H1 (cell line): ENCODE measurements around the gene MRPL50. TPM values are rescaled to one million over a fixed set of nuclear protein-coding genes. Genes with fewer than 3 reads are reported as not detected.

Experiments
- CTCF ChIA-PET: fragments of 300-600 bp; sonication (Branson Sonifier 250); formaldehyde crosslinking; loops from one replicate; lab custom pipeline; 2021; ENCODE audit not compliant: partially characterized antibody; lab: Charles Lee
- POLR2A ChIA-PET: fragments of 300-600 bp; sonication (Branson Sonifier 250); formaldehyde crosslinking; loops from one replicate; lab custom pipeline; 2021; ENCODE audit warnings: inconsistent platforms; ENCODE audit not compliant: partially characterized antibody; lab: Charles Lee
- DNase-seq, 2 experiments: peaks; one replicate each; pipeline versions ENCODE4 v3.0.0 to v3.0.0-alpha.2; 2010 to 2022; ENCODE audit warnings: low spot score in 2 of 2, low read depth in 1 of 2, mixed read lengths in 1 of 2
- FAIRE-seq: peaks from 2 replicates; lab custom pipeline; 2011; peaks lifted over from hg19 to GRCh38; lab: Jason Lieb, UNC
- H2AFZ ChIP-seq: 2 replicates; pipeline ENCODE4 v1.8.1; 2012; ENCODE audit warnings: low read length, inconsistent platforms
- H2AK5ac ChIP-seq: 2 replicates; pipeline ENCODE4 v1.6.1; 2013; ENCODE audit warnings: low read depth, low read length
- H2BK120ac ChIP-seq: replicated peaks from 2 replicates; pipeline ENCODE3; 2013; ENCODE audit warnings: low read depth, low read length, inconsistent platforms
- H2BK12ac ChIP-seq: 2 replicates; pipeline ENCODE4 v1.6.1; 2013; ENCODE audit warnings: low read depth, low read length
- H2BK15ac ChIP-seq: 2 replicates; pipeline ENCODE4 v1.6.1; 2013; ENCODE audit warnings: low read length
- H2BK20ac ChIP-seq: 2 replicates; pipeline ENCODE4 v1.6.1; 2013; ENCODE audit warnings: low read length
- H2BK5ac ChIP-seq: 2 replicates; pipeline ENCODE4 v1.6.1; 2013; ENCODE audit warnings: low read depth, low read length
- H3K14ac ChIP-seq: 2 replicates; pipeline ENCODE4 v1.6.1; 2013; ENCODE audit warnings: inconsistent platforms; ENCODE audit not compliant: insufficient read length
- H3K18ac ChIP-seq: 2 replicates; pipeline ENCODE4 v1.6.1; 2013; ENCODE audit warnings: low read length; ENCODE audit errors: extremely low read depth
- H3K23ac ChIP-seq: 2 replicates; pipeline ENCODE4 v1.6.1; 2013; ENCODE audit warnings: inconsistent platforms; ENCODE audit not compliant: insufficient read length
- H3K23me2 ChIP-seq: 2 replicates; pipeline ENCODE4 v1.6.1; 2013; ENCODE audit warnings: low read depth, low read length
- H3K27ac ChIP-seq: 2 replicates; pipeline ENCODE4 v1.6.1; 2011; ENCODE audit warnings: low read depth, low read length, inconsistent platforms
- H3K27me3 ChIP-seq, 4 experiments: replicated peaks in 1 of 4; 1 replicate in 1 of 4; 2 replicates in 3 of 4; pipeline versions ENCODE4 v1.6.1 to v1.8.1; 2011 to 2013; ENCODE audit warnings: low read length in 3 of 4, mild to moderate bottlenecking in 3 of 4, inconsistent platforms in 2 of 4, mixed read lengths in 2 of 4, moderate library complexity in 1 of 4; ENCODE audit not compliant: control insufficient read depth in 3 of 4, insufficient read depth in 3 of 4; ENCODE audit errors: extremely low read depth in 1 of 4
- H3K36me3 ChIP-seq, 4 experiments: 2 replicates each; pipeline versions ENCODE4 v1.6.1 to v1.8.1; 2011 to 2013; ENCODE audit warnings: mild to moderate bottlenecking in 4 of 4, low read length in 3 of 4, moderate library complexity in 2 of 4, control low read depth in 1 of 4, inconsistent platforms in 1 of 4; ENCODE audit not compliant: insufficient read depth in 4 of 4, control insufficient read depth in 2 of 4
- H3K4ac ChIP-seq: replicated peaks from 2 replicates; pipeline ENCODE3; 2013; ENCODE audit warnings: low read length, low read depth, mixed read lengths, inconsistent platforms; ENCODE audit not compliant: insufficient read length
- H3K4me1 ChIP-seq, 4 experiments: replicated peaks in 1 of 4; 1 replicate in 1 of 4; 2 replicates in 3 of 4; pipeline versions ENCODE4 v1.6.1 to v1.8.1; 2011 to 2013; ENCODE audit warnings: low read length in 3 of 4, inconsistent platforms in 2 of 4, mixed read lengths in 1 of 4; ENCODE audit not compliant: insufficient read depth in 4 of 4, control insufficient read depth in 3 of 4
- H3K4me2 ChIP-seq, 2 experiments: 2 replicates each; pipeline versions ENCODE4 v1.6.1 to v1.8.1; 2011 to 2013; ENCODE audit warnings: low read depth in 2 of 2, low read length in 2 of 2, control low read depth in 1 of 2, inconsistent platforms in 1 of 2, mild to moderate bottlenecking in 1 of 2; ENCODE audit not compliant: insufficient read depth in 1 of 2
- H3K4me3 ChIP-seq, 4 experiments: fragments of 200-600, 300-600 bp in 1 of 4; sonication (generic), shearing (Covaris generic), sonication (Bioruptor Twin) in 1 of 4; 2 replicates each; pipeline versions ENCODE4 v1.5.1 to v1.8.1; 2011 to 2016; ENCODE audit warnings: low read length in 4 of 4, low read depth in 3 of 4, control low read depth in 2 of 4, inconsistent platforms in 2 of 4, mild to moderate bottlenecking in 2 of 4, mixed read lengths in 1 of 4, moderate library complexity in 1 of 4; ENCODE audit not compliant: insufficient read depth in 2 of 4; ENCODE audit errors: extremely low read depth in 1 of 4
- H3K56ac ChIP-seq: replicated peaks from 2 replicates; pipeline ENCODE3; 2013; ENCODE audit warnings: low read depth, mild to moderate bottlenecking, mixed read lengths, low read length, inconsistent platforms; ENCODE audit not compliant: insufficient read length
- H3K79me1 ChIP-seq: 2 replicates; pipeline ENCODE4 v1.6.1; 2013; ENCODE audit warnings: low read depth, low read length, control low read depth
- H3K79me2 ChIP-seq, 2 experiments: 2 replicates each; pipeline versions ENCODE4 v1.6.1 to v1.8.1; 2012 to 2013; ENCODE audit warnings: low read length in 2 of 2, mild to moderate bottlenecking in 2 of 2, inconsistent platforms in 1 of 2; ENCODE audit not compliant: insufficient read depth in 2 of 2, control insufficient read depth in 1 of 2
- H3K9ac ChIP-seq, 4 experiments: replicated peaks in 1 of 4; 1 replicate in 1 of 4; 2 replicates in 3 of 4; pipeline versions ENCODE4 v1.6.1 to v1.8.1; 2011 to 2013; ENCODE audit warnings: low read depth in 3 of 4, low read length in 3 of 4, control low read depth in 2 of 4, mild to moderate bottlenecking in 2 of 4, moderate library complexity in 2 of 4, inconsistent platforms in 1 of 4; ENCODE audit errors: extremely low read depth in 1 of 4
- H3K9me3 ChIP-seq, 2 experiments: 2 replicates each; pipeline versions ENCODE4 v1.6.1 to v1.8.1; 2012 to 2013; ENCODE audit warnings: mild to moderate bottlenecking in 2 of 2, moderate library complexity in 2 of 2, control low read depth in 1 of 2, inconsistent platforms in 1 of 2, low read depth in 1 of 2, low read length in 1 of 2, mixed read lengths in 1 of 2; ENCODE audit not compliant: insufficient read depth in 2 of 2
- H4K20me1 ChIP-seq, 2 experiments: replicated peaks in 1 of 2; 2 replicates each; pipeline versions ENCODE3 to v1.8.1; 2011 to 2013; ENCODE audit warnings: inconsistent platforms in 2 of 2, low read length in 2 of 2, mild to moderate bottlenecking in 1 of 2; ENCODE audit not compliant: insufficient read depth in 2 of 2, control insufficient read depth in 1 of 2
- H4K5ac ChIP-seq: 2 replicates; pipeline ENCODE4 v1.6.1; 2013; ENCODE audit warnings: low read length, low read depth, mixed read lengths, inconsistent platforms; ENCODE audit not compliant: insufficient read length
- H4K8ac ChIP-seq: 2 replicates; pipeline ENCODE4 v1.8.0; 2013; ENCODE audit warnings: mild to moderate bottlenecking, moderate library complexity, low read length, inconsistent platforms; ENCODE audit not compliant: insufficient read depth; ENCODE audit errors: extremely low read depth
- H4K91ac ChIP-seq: replicated peaks from 2 replicates; pipeline ENCODE3; 2013; ENCODE audit warnings: low read length, mixed read lengths, inconsistent platforms; ENCODE audit not compliant: insufficient read length
- ATF2 ChIP-seq: IDR thresholded peaks from 2 replicates; pipeline ENCODE4 v1.6.1; 2012; ENCODE audit warnings: low read length, inconsistent platforms
- BACH1 ChIP-seq: IDR thresholded peaks from 2 replicates; pipeline ENCODE4 v1.6.1; 2012; ENCODE audit warnings: low read length, improper control_type of control experiment
- BRCA1 ChIP-seq: IDR thresholded peaks from 2 replicates; pipeline ENCODE4 v1.6.1; 2012; ENCODE audit warnings: low read depth, low read length, improper control_type of control experiment
- CHD1 ChIP-seq: IDR thresholded peaks from 2 replicates; pipeline ENCODE4 v1.6.1; 2012; ENCODE audit warnings: low read depth, low read length, improper control_type of control experiment
- E2F6 ChIP-seq: IDR thresholded peaks from 2 replicates; pipeline ENCODE4 v1.6.1; 2012; ENCODE audit warnings: inconsistent platforms
- GTF2F1 ChIP-seq: IDR thresholded peaks from 2 replicates; pipeline ENCODE4 v1.6.1; 2012; ENCODE audit warnings: low read depth, low read length, improper control_type of control experiment, borderline replicate concordance
- HDAC6 ChIP-seq: IDR thresholded peaks from one replicate; pipeline ENCODE4 v1.7.1; 2012; ENCODE audit warnings: low read depth, mild to moderate bottlenecking, inconsistent platforms, low read length, moderate library complexity
- SIRT6 ChIP-seq: IDR thresholded peaks from one replicate; pipeline ENCODE4 v1.7.1; 2012; ENCODE audit warnings: low read length, inconsistent platforms
- SP2 ChIP-seq: IDR thresholded peaks from 2 replicates; pipeline ENCODE4 v1.6.1; 2012; ENCODE audit warnings: mild to moderate bottlenecking, low read length, inconsistent platforms
- SUZ12 ChIP-seq: fragments of 200-600 bp; sonication (generic); IDR thresholded peaks from 2 replicates; pipeline ENCODE4 v1.6.1; 2012; ENCODE audit warnings: mild to moderate bottlenecking, inconsistent platforms, low read length, moderate library complexity, mixed read lengths
- TAF1 ChIP-seq: IDR thresholded peaks from 2 replicates; pipeline ENCODE4 v1.6.1; 2011; ENCODE audit warnings: mild to moderate bottlenecking, low read depth, low read length
- TEAD4 ChIP-seq: IDR thresholded peaks from 2 replicates; pipeline ENCODE4 v1.6.1; 2012; ENCODE audit warnings: low read depth, low read length, inconsistent platforms, mixed read lengths
- WGBS, 2 experiments: shearing (Covaris generic) in 1 of 2; methylation state at CpG; one replicate each; pipeline versions ENCODE4 v1.1.6 to v1.1.7; 2013 to 2015; ENCODE audit warnings: low lambda C conversion rate in 2 of 2, mixed read lengths in 2 of 2, inconsistent platforms in 1 of 2, low coverage in 1 of 2, missing lambda C conversion rate in 1 of 2; ENCODE audit not compliant: insufficient replicate concordance in 2 of 2, insufficient coverage in 1 of 2, insufficient read length in 1 of 2; ENCODE audit errors: extremely low coverage in 1 of 2, missing lambda C conversion rate in 1 of 2; 5-methylcytosine and 5-hydroxymethylcytosine counted together
- polyA plus RNA-seq, 7 experiments: library from polyadenylated mRNA; depleted of rRNA in 3 of 7; stranded (reverse) in 5 of 7; unstranded in 2 of 7; fragments of >200 nt in 5 of 7; fragments of 200-250 nt in 2 of 7; gene quantifications; 1 replicate in 5 of 7; 2 replicates in 1 of 7; 4 replicates in 1 of 7; pipeline versions ENCODE4 v1.2.1 to v1.2.3, GENCODE V29; 2011 to 2013; ENCODE audit warnings: missing spikeins in 2 of 7, mixed read lengths in 2 of 7
- total RNA-seq: library from RNA; stranded (reverse); fragmentation: NEBNext Ultra II Directional; extraction: Animal tissue kit (Norgen Biotek cat#: 25700); gene quantifications from 2 replicates; pipeline ENCODE4 v1.2.1, GENCODE V29; 2021

The MRPL50 gene
- total and polyA plus RNA-seq, 2 of the 8 experiments (the other 6 are each of a cell fraction or from before 2014, with no cell fraction given): 17.8 to 25.1 TPM

GRCh38 chr9:101369884-101370531 lies 28.4 kb downstream of the MRPL50 start:
- Histone ChIP-seq H2BK20ac (no peak overlapping the region), H4K20me1 (no peaks in the 10 kb centered on the region), H3K36me3 (no peaks in the 10 kb centered on the region), H3K4me1 (no peaks in the 10 kb centered on the region; a peak in 1 of 7 replicates), H3K23ac (no peak overlapping the region), H3K9ac (no peak overlapping the region), H2BK120ac (no peak overlapping the region), H3K23me2 (no peaks in the 10 kb centered on the region), H4K91ac (no peak overlapping the region), H4K8ac (no peak overlapping the region), H2BK12ac (no peak overlapping the region), H2AFZ (no peak overlapping the region), H2AK5ac (no peak overlapping the region), H3K27ac (no peak overlapping the region), H3K14ac (no peak overlapping the region), H2BK5ac (no peak overlapping the region), H3K27me3 (no peaks in the 10 kb centered on the region), H3K9me3 (no peaks in the 10 kb centered on the region), H3K79me1 (no peaks in the 10 kb centered on the region), H3K4me3 (no peak overlapping the region), H2BK15ac (no peak overlapping the region), H3K18ac (no peak overlapping the region), H3K56ac (no peak overlapping the region), H4K5ac (no peak overlapping the region), H3K4ac (no peak overlapping the region), H3K4me2 (no peak overlapping the region), H3K79me2 (no peaks in the 10 kb centered on the region)
- no peak for DNase-seq
- CTCF ChIA-PET: interaction anchor here (1.0 to 2.5 kb wide), 4 partner anchors 14 to 231 kb away, joined by 3 to 21 read pairs (median 4); no protein-coding TSS in a partner anchor
- FAIRE-seq: no peak
- POLR2A ChIA-PET: interaction anchor here (1.4 kb wide), 1 partner anchor 13 kb away, joined by 4 read pairs; no protein-coding TSS in a partner anchor
- 66% methylated on average over 2 of the region's 2 CpGs; no CpG with 5 or more reads in 1 of the 2 experiments for WGBS, 2 experiments
- TF ChIP-seq SUZ12 (no peak), SIRT6 (no peak), SP2 (no peak), ATF2 (no peak), BRCA1 (no peak), CHD1 (no peak), TAF1 (no peak), HDAC6 (no peak), TEAD4 (no peak), E2F6 (no peak), BACH1 (no peak), GTF2F1 (no peak)
